ENCODE measurements around the gene DDX5.

DDX5 gene

GRCh38 chr17:64534187-64534586 lies 28.1 kb upstream of the DDX5 start:
- no peak overlapping the region for H3K27ac ChIP-seq (ENCODE audit: extremely low read depth, low read depth, low read length)
- peaks cover 68 to 99% of the 10 kb centered on the region in 2 experiments for H3K36me3 ChIP-seq (ENCODE audit: control insufficient read depth in 2 of 2, insufficient read depth in 1 of 2, low read length in 2 of 2)
- H3K9me3 ChIP-seq (ENCODE audit: control insufficient read depth, insufficient read depth, low read depth, low read length): no peaks in the 10 kb centered on the region
- POLR2A ChIA-PET: interaction anchor here (2.9 kb wide), 1 partner anchor 29 kb away, joined by 14 read pairs; the partner anchor contains the start of gene DDX5
- H3K4me1 ChIP-seq (ENCODE audit: control insufficient read depth, insufficient read depth, low read length): no peaks in the 10 kb centered on the region
- TF ChIP-seq ZNF211 (tag by site-specific recombination; IDR thresholded peaks at IDR 0.05; ENCODE audit: low read depth) (no peak), SETDB1 (IDR thresholded peaks at IDR 0.05; ENCODE audit: insufficient read length, low read length) (no peak), ZSCAN23 (tag by site-specific recombination; IDR thresholded peaks at IDR 0.05) (no peak), ZNF514 (tag by site-specific recombination; IDR thresholded peaks at IDR 0.05) (no peak), ZNF184 (tag by site-specific recombination; IDR thresholded peaks at IDR 0.05) (no peak), ZNF830 (tag by site-specific recombination; IDR thresholded peaks at IDR 0.05; ENCODE audit: low read depth) (no peak), KLF10 (tag by site-specific recombination; IDR thresholded peaks at IDR 0.05) (no peak), ZBTB1 (tag by site-specific recombination; IDR thresholded peaks at IDR 0.05) (no peak)
- TF ChIP-seq, protein P1, sequence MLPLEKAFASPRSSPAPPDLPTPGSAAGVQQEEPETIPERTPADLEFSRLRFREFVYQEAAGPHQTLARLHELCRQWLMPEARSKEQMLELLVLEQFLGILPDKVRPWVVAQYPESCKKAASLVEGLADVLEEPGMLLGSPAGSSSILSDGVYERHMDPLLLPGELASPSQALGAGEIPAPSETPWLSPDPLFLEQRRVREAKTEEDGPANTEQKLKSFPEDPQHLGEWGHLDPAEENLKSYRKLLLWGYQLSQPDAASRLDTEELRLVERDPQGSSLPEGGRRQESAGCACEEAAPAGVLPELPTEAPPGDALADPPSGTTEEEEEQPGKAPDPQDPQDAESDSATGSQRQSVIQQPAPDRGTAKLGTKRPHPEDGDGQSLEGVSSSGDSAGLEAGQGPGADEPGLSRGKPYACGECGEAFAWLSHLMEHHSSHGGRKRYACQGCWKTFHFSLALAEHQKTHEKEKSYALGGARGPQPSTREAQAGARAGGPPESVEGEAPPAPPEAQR (tag by site-specific recombination; IDR thresholded peaks at IDR 0.05): no peak
- TF ChIP-seq, protein P2, sequence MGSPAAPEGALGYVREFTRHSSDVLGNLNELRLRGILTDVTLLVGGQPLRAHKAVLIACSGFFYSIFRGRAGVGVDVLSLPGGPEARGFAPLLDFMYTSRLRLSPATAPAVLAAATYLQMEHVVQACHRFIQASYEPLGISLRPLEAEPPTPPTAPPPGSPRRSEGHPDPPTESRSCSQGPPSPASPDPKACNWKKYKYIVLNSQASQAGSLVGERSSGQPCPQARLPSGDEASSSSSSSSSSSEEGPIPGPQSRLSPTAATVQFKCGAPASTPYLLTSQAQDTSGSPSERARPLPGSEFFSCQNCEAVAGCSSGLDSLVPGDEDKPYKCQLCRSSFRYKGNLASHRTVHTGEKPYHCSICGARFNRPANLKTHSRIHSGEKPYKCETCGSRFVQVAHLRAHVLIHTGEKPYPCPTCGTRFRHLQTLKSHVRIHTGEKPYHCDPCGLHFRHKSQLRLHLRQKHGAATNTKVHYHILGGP (tag by site-specific recombination; IDR thresholded peaks at IDR 0.05): no peak
- CTCF ChIA-PET: interaction anchor here (0.6 to 2.5 kb wide), 5 partner anchors 10 to 405 kb away, joined by 3 to 9 read pairs (median 5); no protein-coding TSS in a partner anchor
- H3K4me3 ChIP-seq (ENCODE audit: low read depth, low read length): no peak overlapping the region

GRCh38 chr17:64533784-64534183 lies 27.7 kb upstream of the DDX5 start:
- POLR2A ChIA-PET: interaction anchor here (2.9 kb wide), 1 partner anchor 28 kb away, joined by 14 read pairs; the partner anchor contains the start of gene DDX5
- H3K36me3 ChIP-seq (ENCODE audit: control insufficient read depth in 2 of 2, insufficient read depth in 1 of 2, low read length in 2 of 2): peaks cover 72 to 100% of the 10 kb centered on the region in 2 experiments
- H3K9me3 ChIP-seq (ENCODE audit: control insufficient read depth, insufficient read depth, low read depth, low read length): no peaks in the 10 kb centered on the region
- no peak overlapping the region for H3K4me3 ChIP-seq (ENCODE audit: low read depth, low read length)
- CTCF ChIA-PET: interaction anchor here (0.6 to 2.5 kb wide), 7 partner anchors 9 to 405 kb away, joined by 3 to 9 read pairs (median 4); no protein-coding TSS in a partner anchor
- H3K4me1 ChIP-seq (ENCODE audit: control insufficient read depth, insufficient read depth, low read length): no peaks in the 10 kb centered on the region
- H3K27ac ChIP-seq (ENCODE audit: extremely low read depth, low read depth, low read length): no peak overlapping the region
- TF ChIP-seq ZNF501 (tag by site-specific recombination; IDR thresholded peaks at IDR 0.05) (no peak), BCL11A (tag by site-specific recombination; IDR thresholded peaks at IDR 0.05; ENCODE audit: low read depth) (no peak), ZNF394 (tag by site-specific recombination; IDR thresholded peaks at IDR 0.05; ENCODE audit: borderline replicate concordance) (no peak), ZNF146 (tag by site-specific recombination; IDR thresholded peaks at IDR 0.05) (no peak), ZNF335 (tag by site-specific recombination; conservative IDR thresholded peaks at IDR 0.05) (no peak), ZNF561 (tag by site-specific recombination; IDR thresholded peaks at IDR 0.05; ENCODE audit: borderline replicate concordance) (no peak)

GRCh38 chr17:64532409-64532808 lies 26.3 kb upstream of the DDX5 start:
- Histone ChIP-seq H3K4me3 (ENCODE audit: low read depth, low read length) (no peak overlapping the region), H3K36me3 (ENCODE audit: control insufficient read depth in 2 of 2, insufficient read depth in 1 of 2, low read length in 2 of 2) (peaks cover 74 to 100% of the 10 kb centered on the region in 2 experiments), H3K9me3 (ENCODE audit: control insufficient read depth, insufficient read depth, low read depth, low read length) (no peaks in the 10 kb centered on the region), H3K4me1 (ENCODE audit: control insufficient read depth, insufficient read depth, low read length) (no peaks in the 10 kb centered on the region), H3K27ac (ENCODE audit: extremely low read depth, low read depth, low read length) (no peak overlapping the region)
- ChIA-PET CTCF (interaction anchor here (0.8 to 1.8 kb wide), 3 partner anchors 111 to 117 kb away, joined by 3 to 9 read pairs (median 5); no protein-coding TSS in a partner anchor), POLR2A (interaction anchor here (0.6 to 2.9 kb wide), 2 partner anchors 26 to 27 kb away, joined by 8 to 14 read pairs; partner anchors contain the start of genes CEP95 and DDX5)
- TF ChIP-seq, protein P2 (tag by site-specific recombination; IDR thresholded peaks at IDR 0.05): no peak
- TF ChIP-seq HOXD13 (CRISPR knock-in tag; IDR thresholded peaks at IDR 0.05; ENCODE audit: borderline replicate concordance) (no peak), ZNF600 (tag by site-specific recombination; IDR thresholded peaks at IDR 0.05) (no peak), ZNF266 (tag by site-specific recombination; IDR thresholded peaks at IDR 0.05; ENCODE audit: low read depth) (no peak), ZFP37 (tag by site-specific recombination; IDR thresholded peaks at IDR 0.05) (no peak)
